ENCODE results near the gene C1orf87. TPM values are rescaled to one million over a fixed set of nuclear protein-coding genes. Genes with fewer than 3 reads are reported as not detected.

The C1orf87 gene
- total RNA-seq, result not detected
- not detected for polyA plus RNA-seq
- long read RNA-seq, donor 1, result 0 reads
- long read RNA-seq, donor 2, result 0 reads
- long read RNA-seq, donor 3, result 0 reads
- long read RNA-seq, donor 4, result 0 reads

- H3K27ac ChIP-seq (ENCODE audit: low read length), result no peak within 1 kb of the TSS
- intact Hi-C loops (cut with DNase I), result no loop called here
- peak within 1 kb of the TSS; percentile 6 for H3K4me3 ChIP-seq (ENCODE audit: low read length)
- ATAC-seq (peak; percentile 22 to 37), DNase-seq (peak in 1 of 3 donors; percentile 50)
- peaks cover 2% of the 10 kb centered on the region for H3K27me3 ChIP-seq (ENCODE audit: control insufficient read depth, insufficient read depth)
- no peaks in the 10 kb centered on the region for H3K9me3 ChIP-seq (ENCODE audit: control insufficient read depth, low read length)
- WGBS, result 32% methylated on average over 36 of the region's 36 CpGs
- no peaks in the 10 kb centered on the region for H3K4me1 ChIP-seq (ENCODE audit: control insufficient read depth, insufficient read depth, low read length)
These were observed at the start of gene C1orf87 for GRCh38 chr1:60073605-60074278. C1orf87 (minus strand) TSS chr1:60073770; CDS start chr1:60072643, 1,127 bp downstream.

- intact Hi-C loops (cut with DNase I), result no loop called here
- Histone ChIP-seq H3K4me1 (ENCODE audit: control insufficient read depth, insufficient read depth, low read length) (no peaks in the 10 kb centered on the region), H3K9me3 (ENCODE audit: control insufficient read depth, low read length) (no peaks in the 10 kb centered on the region), H3K4me3 (ENCODE audit: low read length) (no peak overlapping the region), H3K27ac (ENCODE audit: low read length) (no peak overlapping the region), H3K27me3 (ENCODE audit: control insufficient read depth, insufficient read depth) (no peaks in the 10 kb centered on the region)
- WGBS, result 76% methylated on average over 4 of the region's 4 CpGs
- ATAC-seq (no peak), DNase-seq (no peak)
These were observed 44.5 kb upstream of the C1orf87 start for GRCh38 chr1:60118085-60118484.

GRCh38 chr1:60114745-60115318 is 41.3 kb upstream of the C1orf87 start:
- no peaks in the 10 kb centered on the region for H3K27me3 ChIP-seq (ENCODE audit: control insufficient read depth, insufficient read depth)
- H3K9me3 ChIP-seq (ENCODE audit: control insufficient read depth, low read length), result no peaks in the 10 kb centered on the region
- DNase-seq (no peak), ATAC-seq (no peak)
- intact Hi-C loops (cut with DNase I), result no loop called here
- H3K4me1 ChIP-seq (ENCODE audit: control insufficient read depth, insufficient read depth, low read length), result no peaks in the 10 kb centered on the region
- H3K4me3 ChIP-seq (ENCODE audit: low read length), result no peak overlapping the region
- H3K27ac ChIP-seq (ENCODE audit: low read length), result no peak overlapping the region
- 68% methylated on average over 7 of the region's 7 CpGs for WGBS

- intact Hi-C loops (cut with DNase I), result no loop called here
- 90% methylated on average over 1 of the region's 1 CpG for WGBS
- H3K4me3 ChIP-seq (ENCODE audit: low read length), result no peak overlapping the region
These were observed 40.0 kb upstream of the C1orf87 start for GRCh38 chr1:60113596-60113995.

GRCh38 chr1:60113028-60113427 is 39.5 kb upstream of the C1orf87 start:
- no peak for ATAC-seq

More at GRCh38 chr1:60113596-60113995, 40.0 kb upstream of the C1orf87 start:
- no peaks in the 10 kb centered on the region for H3K9me3 ChIP-seq (ENCODE audit: control insufficient read depth, low read length)
- H3K27ac ChIP-seq (ENCODE audit: low read length), result no peak overlapping the region
- no peaks in the 10 kb centered on the region for H3K27me3 ChIP-seq (ENCODE audit: control insufficient read depth, insufficient read depth)
- no peaks in the 10 kb centered on the region for H3K4me1 ChIP-seq (ENCODE audit: control insufficient read depth, insufficient read depth, low read length)
- DNase-seq (no peak), ATAC-seq (no peak)

DNA sequence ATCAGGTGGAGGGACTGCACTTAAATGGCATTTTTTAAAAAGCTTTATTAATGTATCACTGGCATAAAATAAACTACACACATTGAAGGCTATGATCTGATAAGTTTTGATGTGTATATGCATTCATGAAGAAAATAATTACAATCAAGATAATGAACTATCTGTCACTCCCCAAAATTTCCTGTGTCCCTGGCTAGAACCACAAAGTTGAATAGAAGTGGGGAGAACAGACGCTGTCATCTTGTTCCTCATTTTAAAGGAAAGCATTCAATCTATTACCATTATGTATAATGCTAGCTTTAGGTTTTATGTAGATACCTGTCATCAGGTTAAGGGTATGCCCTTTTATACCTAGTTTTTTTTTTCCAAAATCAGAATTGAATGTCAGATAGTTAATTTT is 38.1 kb upstream of the C1orf87 start:
- WGBS, result 74% methylated on average over 1 of the region's 1 CpG
- no peaks in the 10 kb centered on the region for H3K27me3 ChIP-seq (ENCODE audit: control insufficient read depth, insufficient read depth)
- ATAC-seq (no peak), DNase-seq (no peak)
- no peak overlapping the region for H3K4me3 ChIP-seq (ENCODE audit: low read length)
- H3K9me3 ChIP-seq (ENCODE audit: control insufficient read depth, low read length), result no peaks in the 10 kb centered on the region
- no peaks in the 10 kb centered on the region for H3K4me1 ChIP-seq (ENCODE audit: control insufficient read depth, insufficient read depth, low read length)
- no peak overlapping the region for H3K27ac ChIP-seq (ENCODE audit: low read length)
- intact Hi-C loops (cut with DNase I), result no loop called here

More at GRCh38 chr1:60113028-60113427, 39.5 kb upstream of the C1orf87 start:
- intact Hi-C loops (cut with DNase I), result no loop called here
- WGBS, result 94% methylated on average over 2 of the region's 2 CpGs
- Histone ChIP-seq H3K27ac (ENCODE audit: low read length) (no peak overlapping the region), H3K4me3 (ENCODE audit: low read length) (no peak overlapping the region), H3K9me3 (ENCODE audit: control insufficient read depth, low read length) (no peaks in the 10 kb centered on the region), H3K4me1 (ENCODE audit: control insufficient read depth, insufficient read depth, low read length) (no peaks in the 10 kb centered on the region), H3K27me3 (ENCODE audit: control insufficient read depth, insufficient read depth) (no peaks in the 10 kb centered on the region)
- no peak for DNase-seq

DNA sequence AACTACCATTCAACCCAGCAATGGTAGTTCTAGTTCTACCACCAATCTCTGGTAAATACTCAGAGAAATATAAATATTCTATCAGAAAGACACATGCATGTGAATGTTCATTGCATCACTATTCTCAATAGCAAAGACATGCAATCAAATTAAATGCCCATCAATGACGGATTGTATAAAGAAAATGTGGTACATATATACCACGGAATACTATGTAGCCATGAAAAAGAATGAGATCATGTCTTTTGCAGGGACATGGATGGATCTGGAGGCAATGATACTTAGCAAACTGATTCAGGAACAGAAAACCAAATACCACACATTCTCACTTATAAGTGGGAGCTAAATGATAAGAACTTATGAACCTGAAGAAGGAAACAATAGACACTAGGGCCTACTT is 37.5 kb upstream of the C1orf87 start:
- Histone ChIP-seq H3K4me1 (ENCODE audit: control insufficient read depth, insufficient read depth, low read length) (no peaks in the 10 kb centered on the region), H3K27me3 (ENCODE audit: control insufficient read depth, insufficient read depth) (no peaks in the 10 kb centered on the region), H3K9me3 (ENCODE audit: control insufficient read depth, low read length) (no peaks in the 10 kb centered on the region), H3K27ac (ENCODE audit: low read length) (no peak overlapping the region), H3K4me3 (ENCODE audit: low read length) (no peak overlapping the region)
- intact Hi-C loops (cut with DNase I), result no loop called here
- no peak for ATAC-seq
- WGBS, result 93% methylated on average over 2 of the region's 2 CpGs
- DNase-seq, result no peak

DNA sequence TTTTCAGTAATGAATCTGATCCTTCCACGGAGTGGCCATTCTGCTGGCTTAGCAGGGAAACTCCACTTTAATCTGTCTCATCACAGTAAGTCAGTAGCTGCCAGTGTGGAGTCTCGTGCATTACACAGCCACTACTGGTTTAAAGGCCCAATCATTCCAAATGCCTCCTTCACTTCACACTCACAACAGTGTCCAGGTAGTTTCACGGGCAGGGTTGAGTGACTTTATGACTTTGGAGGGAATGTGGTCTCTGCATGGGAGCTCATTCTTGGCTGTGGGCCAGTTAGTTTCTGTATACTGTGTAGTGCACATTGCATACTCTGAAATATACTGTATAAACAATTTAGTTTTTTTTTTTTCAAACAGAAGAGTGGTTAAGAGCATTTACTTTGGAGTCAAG is 34.6 kb upstream of the C1orf87 start:
- ATAC-seq (no peak), DNase-seq (no peak)
- Histone ChIP-seq H3K9me3 (ENCODE audit: control insufficient read depth, low read length) (no peaks in the 10 kb centered on the region), H3K27me3 (ENCODE audit: control insufficient read depth, insufficient read depth) (no peaks in the 10 kb centered on the region), H3K4me3 (ENCODE audit: low read length) (no peak overlapping the region), H3K4me1 (ENCODE audit: control insufficient read depth, insufficient read depth, low read length) (no peaks in the 10 kb centered on the region), H3K27ac (ENCODE audit: low read length) (no peak overlapping the region)
- intact Hi-C loops (cut with DNase I), result no loop called here
- WGBS, result 79% methylated on average over 3 of the region's 3 CpGs

GRCh38 chr1:60103186-60103585 is 29.6 kb upstream of the C1orf87 start:
- ATAC-seq, result no peak
- Histone ChIP-seq H3K4me3 (ENCODE audit: low read length) (no peak overlapping the region), H3K4me1 (ENCODE audit: control insufficient read depth, insufficient read depth, low read length) (no peaks in the 10 kb centered on the region), H3K27me3 (ENCODE audit: control insufficient read depth, insufficient read depth) (no peaks in the 10 kb centered on the region), H3K9me3 (ENCODE audit: control insufficient read depth, low read length) (no peaks in the 10 kb centered on the region), H3K27ac (ENCODE audit: low read length) (no peak overlapping the region)
- 63% methylated on average over 2 of the region's 2 CpGs for WGBS
- DNase-seq, result no peak
- intact Hi-C loops (cut with DNase I), result no loop called here

GRCh38 chr1:60102267-60103061 is 28.9 kb upstream of the C1orf87 start:
- DNase-seq (no peak), ATAC-seq (no peak)
- intact Hi-C loops (cut with DNase I), result no loop called here
- H3K4me3 ChIP-seq (ENCODE audit: low read length), result no peak overlapping the region
- 92% methylated on average over 3 of the region's 3 CpGs for WGBS
- H3K9me3 ChIP-seq (ENCODE audit: control insufficient read depth, low read length), result no peaks in the 10 kb centered on the region
- H3K4me1 ChIP-seq (ENCODE audit: control insufficient read depth, insufficient read depth, low read length), result no peaks in the 10 kb centered on the region
- no peak overlapping the region for H3K27ac ChIP-seq (ENCODE audit: low read length)
- H3K27me3 ChIP-seq (ENCODE audit: control insufficient read depth, insufficient read depth), result no peaks in the 10 kb centered on the region

- no peak for ATAC-seq
- WGBS, result 64% methylated on average over 2 of the region's 2 CpGs
These were observed 27.9 kb upstream of the C1orf87 start for GRCh38 chr1:60101516-60101915.

More at GRCh38 chr1:60101516-60101915, 27.9 kb upstream of the C1orf87 start:
- Histone ChIP-seq H3K9me3 (ENCODE audit: control insufficient read depth, low read length) (no peaks in the 10 kb centered on the region), H3K4me3 (ENCODE audit: low read length) (no peak overlapping the region), H3K27me3 (ENCODE audit: control insufficient read depth, insufficient read depth) (no peaks in the 10 kb centered on the region), H3K4me1 (ENCODE audit: control insufficient read depth, insufficient read depth, low read length) (no peaks in the 10 kb centered on the region), H3K27ac (ENCODE audit: low read length) (no peak overlapping the region)
- no peak for DNase-seq
- intact Hi-C loops (cut with DNase I), result no loop called here

Measured in right cardiac atrium (tissue), 5 donors.